Measurements from ENCODE around the gene CHST9. TPM values are rescaled to one million over a fixed set of nuclear protein-coding genes. Genes with fewer than 3 reads are reported as not detected.
"Not testable (repeated sequence)": the region's sequence is repeated elsewhere in the genome, so short reads cannot be mapped to it uniquely, and the experiment has no call there.

Gene CHST9
- total RNA-seq, 1 donor from 2014 or later = 0.49 TPM

GRCh38 chr18:26976206-26976605 is 208.9 kb downstream of the CHST9 start:
- peaks cover 4% of the 10 kb centered on the region for H3K9me3 Mint-ChIP-seq
- H3K4me3 Mint-ChIP-seq = no peak overlapping the region
- DNase-seq (ENCODE audit: low read depth, low spot score) = no peak
- peak overlapping the region; percentile 83 for H3K27ac Mint-ChIP-seq (ENCODE audit: unreplicated experiment)
- TF ChIP-seq, protein P1, sequence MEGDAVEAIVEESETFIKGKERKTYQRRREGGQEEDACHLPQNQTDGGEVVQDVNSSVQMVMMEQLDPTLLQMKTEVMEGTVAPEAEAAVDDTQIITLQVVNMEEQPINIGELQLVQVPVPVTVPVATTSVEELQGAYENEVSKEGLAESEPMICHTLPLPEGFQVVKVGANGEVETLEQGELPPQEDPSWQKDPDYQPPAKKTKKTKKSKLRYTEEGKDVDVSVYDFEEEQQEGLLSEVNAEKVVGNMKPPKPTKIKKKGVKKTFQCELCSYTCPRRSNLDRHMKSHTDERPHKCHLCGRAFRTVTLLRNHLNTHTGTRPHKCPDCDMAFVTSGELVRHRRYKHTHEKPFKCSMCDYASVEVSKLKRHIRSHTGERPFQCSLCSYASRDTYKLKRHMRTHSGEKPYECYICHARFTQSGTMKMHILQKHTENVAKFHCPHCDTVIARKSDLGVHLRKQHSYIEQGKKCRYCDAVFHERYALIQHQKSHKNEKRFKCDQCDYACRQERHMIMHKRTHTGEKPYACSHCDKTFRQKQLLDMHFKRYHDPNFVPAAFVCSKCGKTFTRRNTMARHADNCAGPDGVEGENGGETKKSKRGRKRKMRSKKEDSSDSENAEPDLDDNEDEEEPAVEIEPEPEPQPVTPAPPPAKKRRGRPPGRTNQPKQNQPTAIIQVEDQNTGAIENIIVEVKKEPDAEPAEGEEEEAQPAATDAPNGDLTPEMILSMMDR (conservative IDR thresholded peaks at IDR 0.05) = no peak
- no peaks in the 10 kb centered on the region for H3K27me3 Mint-ChIP-seq (ENCODE audit: low read depth)
- H3K4me1 Mint-ChIP-seq = peaks cover 44% of the 10 kb centered on the region
- H3K36me3 Mint-ChIP-seq (ENCODE audit: low read depth) = no peaks in the 10 kb centered on the region

DNA sequence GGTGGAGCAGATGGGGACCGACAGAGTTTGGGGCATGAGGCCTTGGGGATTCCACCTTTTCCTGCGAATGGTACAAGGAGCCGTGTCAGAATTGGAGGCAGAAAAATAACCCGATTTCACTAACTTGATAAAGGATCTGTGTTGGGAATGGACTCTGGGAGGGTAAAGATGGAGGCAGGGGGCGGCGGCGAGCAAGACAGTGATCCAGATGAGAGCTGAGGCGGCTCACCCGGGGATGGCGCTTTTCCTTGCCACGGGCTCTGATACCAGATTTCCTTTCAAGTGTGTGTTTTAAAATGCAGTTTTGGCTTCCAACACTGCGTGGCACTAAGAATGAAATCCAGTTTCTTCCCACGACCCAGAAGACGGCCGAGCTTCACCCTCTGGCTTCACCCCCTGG is 212.6 kb downstream of the CHST9 start:
- not testable (repeated sequence) for H3K9me3 Mint-ChIP-seq; DNase-seq (ENCODE audit: low read depth, low spot score); H3K4me3 Mint-ChIP-seq; H3K27ac Mint-ChIP-seq (ENCODE audit: unreplicated experiment); H3K36me3 Mint-ChIP-seq (ENCODE audit: low read depth); H3K27me3 Mint-ChIP-seq (ENCODE audit: low read depth)
- H3K4me1 Mint-ChIP-seq = peaks cover 21% of the 10 kb centered on the region

GRCh38 chr18:26971409-26971808 is 213.7 kb downstream of the CHST9 start:
- TF ChIP-seq, protein P1 (conservative IDR thresholded peaks at IDR 0.05) = no peak
- no peak overlapping the region for H3K27ac Mint-ChIP-seq (ENCODE audit: unreplicated experiment)
- no peaks in the 10 kb centered on the region for H3K36me3 Mint-ChIP-seq (ENCODE audit: low read depth)
- peaks cover 10% of the 10 kb centered on the region for H3K9me3 Mint-ChIP-seq
- no peaks in the 10 kb centered on the region for H3K27me3 Mint-ChIP-seq (ENCODE audit: low read depth)
- no peak overlapping the region for H3K4me3 Mint-ChIP-seq
- no peak for DNase-seq (ENCODE audit: low read depth, low spot score)
- peaks cover 21% of the 10 kb centered on the region for H3K4me1 Mint-ChIP-seq

GRCh38 chr18:26970637-26971036 is 214.5 kb downstream of the CHST9 start:
- Mint-ChIP-seq H3K27ac (ENCODE audit: unreplicated experiment) (peak overlapping the region; percentile 29), H3K4me1 (peaks cover 21% of the 10 kb centered on the region), H3K27me3 (ENCODE audit: low read depth) (no peaks in the 10 kb centered on the region)

DNA sequence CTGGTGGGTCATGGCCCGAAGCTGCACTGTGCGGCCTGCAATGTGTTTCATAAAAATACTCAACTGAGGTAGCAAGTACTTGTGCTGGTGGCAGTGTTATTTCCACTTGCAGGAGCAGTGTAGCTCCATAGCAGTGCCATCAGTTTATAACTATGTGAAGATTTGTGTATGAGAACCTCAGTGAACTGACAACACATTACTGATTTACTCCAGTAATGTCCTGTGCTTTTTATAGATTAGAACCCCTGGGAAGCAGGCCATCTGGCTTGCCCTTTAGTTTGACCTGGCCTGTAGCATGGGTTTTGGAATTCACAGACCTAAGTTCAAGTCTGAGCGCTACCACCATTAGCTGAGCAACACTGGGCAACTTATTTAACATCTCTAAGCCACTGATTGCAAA is 219.9 kb downstream of the CHST9 start:
- Mint-ChIP-seq H3K9me3 (peaks cover 7% of the 10 kb centered on the region), H3K27me3 (ENCODE audit: low read depth) (no peaks in the 10 kb centered on the region), H3K27ac (ENCODE audit: unreplicated experiment) (no peak overlapping the region), H3K4me1 (peaks cover 49% of the 10 kb centered on the region), H3K36me3 (ENCODE audit: low read depth) (no peaks in the 10 kb centered on the region), H3K4me3 (no peak overlapping the region)
- DNase-seq (ENCODE audit: low read depth, low spot score) = no peak
- TF ChIP-seq, protein P1 (conservative IDR thresholded peaks at IDR 0.05) = no peak

More at GRCh38 chr18:26970637-26971036, 214.5 kb downstream of the CHST9 start:
- no peak overlapping the region for H3K4me3 Mint-ChIP-seq
- no peak for DNase-seq (ENCODE audit: low read depth, low spot score)
- no peaks in the 10 kb centered on the region for H3K36me3 Mint-ChIP-seq (ENCODE audit: low read depth)
- TF ChIP-seq, protein P1 (conservative IDR thresholded peaks at IDR 0.05) = no peak
- peaks cover 10% of the 10 kb centered on the region for H3K9me3 Mint-ChIP-seq

DNA sequence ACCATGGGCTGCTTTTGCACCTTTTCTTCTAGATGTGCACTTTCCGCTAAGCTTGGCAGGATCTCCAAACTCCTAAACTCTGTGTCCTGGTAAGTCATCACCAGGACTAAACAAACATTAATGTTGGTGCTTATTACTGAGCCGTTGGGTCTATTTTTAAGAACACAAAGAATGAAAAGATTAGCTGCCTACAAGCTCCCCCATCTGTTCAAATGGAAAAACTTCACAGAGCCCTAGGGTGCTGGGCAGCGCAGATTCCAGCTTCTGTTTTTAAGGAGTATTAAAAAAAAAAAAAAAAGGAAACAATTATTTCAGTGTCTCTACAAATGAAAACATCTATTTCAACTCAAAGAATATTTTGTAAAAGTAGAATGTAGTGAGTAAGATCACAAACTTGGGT is 221.8 kb downstream of the CHST9 start:
- Mint-ChIP-seq H3K4me3 (no peak overlapping the region), H3K27ac (ENCODE audit: unreplicated experiment) (no peak overlapping the region), H3K4me1 (peaks cover 54% of the 10 kb centered on the region), H3K27me3 (ENCODE audit: low read depth) (no peaks in the 10 kb centered on the region), H3K9me3 (peaks cover 4% of the 10 kb centered on the region), H3K36me3 (ENCODE audit: low read depth) (no peaks in the 10 kb centered on the region)
- TF ChIP-seq, protein P1 (conservative IDR thresholded peaks at IDR 0.05) = peak; percentile 45
- no peak for DNase-seq (ENCODE audit: low read depth, low spot score)

Measured in neural crest cell (in vitro differentiated cells).